Loucy (cell line): ENCODE measurements around the gene DEGS1.

ENCODE experiments used
- CTCF ChIP-seq: fragments of 200-600 bp; sonication (generic); conservative IDR thresholded peaks from 2 replicates; pipeline ENCODE4 v1.5.1; 2014; ENCODE audit warnings: mild to moderate bottlenecking, antibody characterized with exemption, low read length
- EZH2phosphoT487 ChIP-seq: fragments of 200-600 bp; IDR thresholded peaks from 2 replicates; pipeline ENCODE4 v1.6.1; 2018; ENCODE audit warnings: antibody characterized with exemption, mild to moderate bottlenecking, moderate library complexity, borderline replicate concordance

DNA sequence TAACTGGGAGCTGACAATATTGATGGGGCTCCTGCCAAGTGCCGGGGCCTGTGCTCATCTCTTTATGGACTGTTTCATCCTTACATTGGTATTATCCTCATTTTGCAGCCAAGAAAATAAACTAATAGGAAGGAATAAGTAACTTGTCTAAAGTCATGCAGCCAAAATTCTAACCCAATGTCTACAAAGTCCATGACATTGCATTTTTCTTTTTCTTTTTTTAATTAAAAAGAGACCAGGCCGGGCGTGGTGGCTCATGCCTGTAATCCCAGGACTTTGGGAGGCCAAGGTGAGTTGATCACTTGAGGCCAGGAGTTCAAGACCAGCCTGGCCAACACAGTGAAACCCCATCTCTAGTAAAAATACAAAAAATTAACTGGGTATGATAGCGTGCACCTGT is 18.8 kb downstream of the DEGS1 start:
- TF ChIP-seq CTCF (no peak), EZH2phosphoT487 (no peak)
